K562 (cell line): ENCODE results near the gene SERPIND1. TPM values are rescaled to one million over a fixed set of nuclear protein-coding genes. Genes with fewer than 3 reads are reported as not detected.

ENCODE experiments used
- CREBBP ChIP-seq: IDR thresholded peaks from one replicate; pipeline ENCODE4 v1.6.1; 2012; ENCODE audit warnings: low read depth, mild to moderate bottlenecking, control low read depth, inconsistent platforms, low read length
- DIDO1 ChIP-seq: fragments of 450-650 bp; IDR thresholded peaks from 2 replicates; pipeline ENCODE4 v1.6.1; 2016; ENCODE audit warnings: low read depth, missing biosample characterization, missing genetic modification characterization
- GTF2A2 ChIP-seq: IDR thresholded peaks from 2 replicates; pipeline ENCODE4 v1.6.1; 2016; ENCODE audit warnings: mild to moderate bottlenecking, missing genetic modification characterization, missing compliant biosample characterization
- HDAC8 ChIP-seq: fragments of 450-650 bp; IDR thresholded peaks from 2 replicates; pipeline ENCODE4 v1.6.1; 2016; ENCODE audit warnings: mild to moderate bottlenecking, missing genetic modification characterization, moderate library complexity, missing compliant biosample characterization
- HNRNPUL1 ChIP-seq: fragments of 200-400 bp; formaldehyde crosslinking; IDR thresholded peaks from 2 replicates; pipeline ENCODE4 v1.6.1; 2017; ENCODE audit warnings: low read length
- MAZ ChIP-seq, 2 experiments: fragments of 450-650 bp in 1 of 2; sonication (generic) in 1 of 2; formaldehyde crosslinking; IDR thresholded peaks in 1 of 2; conservative IDR thresholded peaks in 1 of 2; 2 replicates each; pipeline versions ENCODE4 v1.4.0 to v1.5.0; 2020; ENCODE audit warnings: mild to moderate bottlenecking in 1 of 2, missing genetic modification reagents in 1 of 2
- MTF1 ChIP-seq: fragments of 250-450 bp; sonication (Bioruptor Pico); IDR thresholded peaks from 2 replicates; pipeline ENCODE4 v1.9.0; 2021; ENCODE audit warnings: moderate library complexity, mild to moderate bottlenecking, inconsistent platforms, borderline replicate concordance
- PCBP2 ChIP-seq: fragments of 200-400 bp; formaldehyde crosslinking; IDR thresholded peaks from 2 replicates; pipeline ENCODE4 v1.6.1; 2018; ENCODE audit warnings: low read length, low read depth, mild to moderate bottlenecking, moderate library complexity; ENCODE audit not compliant: poor library complexity, severe bottlenecking
- RAD21 ChIP-seq, 2 experiments: fragments of 250-450 bp in 1 of 2; fragments of 450-650 bp in 1 of 2; sonication (Bioruptor Pico) in 1 of 2; formaldehyde crosslinking in 1 of 2; IDR thresholded peaks in 1 of 2; conservative IDR thresholded peaks in 1 of 2; 2 replicates each; pipeline versions ENCODE4 v1.4.0 to v1.8.0; 2020 to 2022; ENCODE audit warnings: mild to moderate bottlenecking in 2 of 2, moderate library complexity in 1 of 2
- RBM14 ChIP-seq: fragments of 200-400 bp; formaldehyde crosslinking; IDR thresholded peaks from 2 replicates; pipeline ENCODE4 v1.6.1; 2018; ENCODE audit warnings: low read depth, mild to moderate bottlenecking, low read length, moderate library complexity, borderline replicate concordance; ENCODE audit not compliant: insufficient read depth
- RFX1 ChIP-seq: fragments of 450-650 bp; IDR thresholded peaks from 2 replicates; pipeline ENCODE4 v1.6.1; 2016; ENCODE audit warnings: mild to moderate bottlenecking, moderate library complexity
- SOX6 ChIP-seq: fragments of 450-650 bp; IDR thresholded peaks from 2 replicates; pipeline ENCODE4 v1.6.1; 2014; ENCODE audit warnings: mild to moderate bottlenecking
- TFAM ChIP-seq: fragments of 250-450 bp; sonication (Bioruptor Pico); conservative IDR thresholded peaks from 2 replicates; pipeline ENCODE4 v1.5.0; 2021; ENCODE audit warnings: mild to moderate bottlenecking, moderate library complexity
- TGIF2 ChIP-seq: sonication (generic); formaldehyde crosslinking; IDR thresholded peaks from 2 replicates; pipeline ENCODE4 v1.8.1; 2022; ENCODE audit warnings: mild to moderate bottlenecking, missing genetic modification reagents, moderate library complexity
- ZFP30 ChIP-seq: fragments of 250-450 bp; sonication (Bioruptor Pico); IDR thresholded peaks from 2 replicates; pipeline ENCODE4 v1.8.0; 2022; ENCODE audit warnings: moderate library complexity, mild to moderate bottlenecking, inconsistent platforms, borderline replicate concordance
- ZKSCAN8 ChIP-seq: fragments of 200-800 bp; sonication (Bioruptor generic); IDR thresholded peaks from 2 replicates; pipeline ENCODE4 v1.6.1; 2016; ENCODE audit warnings: missing genetic modification characterization, missing compliant biosample characterization
- ZNF121 ChIP-seq: sonication (generic); formaldehyde crosslinking; conservative IDR thresholded peaks from 2 replicates; pipeline ENCODE4 v1.8.0; 2022; ENCODE audit warnings: missing genetic modification reagents
- ZNF324 ChIP-seq: fragments of 250-450 bp; sonication (Bioruptor Pico); IDR thresholded peaks from 2 replicates; pipeline ENCODE4 v1.4.0; 2020; ENCODE audit warnings: mild to moderate bottlenecking
- ZNF57 ChIP-seq: fragments of 450-650 bp; formaldehyde crosslinking; IDR thresholded peaks from 2 replicates; pipeline ENCODE4 v1.4.0; 2020; ENCODE audit warnings: mild to moderate bottlenecking, moderate library complexity
- ZNF76 ChIP-seq: fragments of 250-450 bp; sonication (Bioruptor Pico); IDR thresholded peaks from 2 replicates; pipeline ENCODE4 v1.4.0; 2020; ENCODE audit warnings: mild to moderate bottlenecking, moderate library complexity, borderline replicate concordance
- ZNF764 ChIP-seq: fragments of 250-450 bp; sonication (Bioruptor Pico); IDR thresholded peaks from 2 replicates; pipeline ENCODE4 v1.4.0; 2020; ENCODE audit warnings: low read depth, mild to moderate bottlenecking, moderate library complexity
- polyA plus RNA-seq, 8 experiments: library from polyadenylated mRNA; depleted of rRNA in 4 of 8; stranded (reverse) in 5 of 8; unstranded in 3 of 8; fragments of >200 nt; fragmentation: Nextera tagmentation in 2 of 8; fragmentation: Illumina TruSeq in 1 of 8; extraction: Ambion mirVana in 2 of 8; extraction: Trizol in 1 of 8; gene quantifications; 2 replicates each; pipeline versions ENCODE4 v1.2.1 to v1.2.3, GENCODE V29; 2011 to 2014; ENCODE audit warnings: inconsistent platforms in 1 of 8, missing spikeins in 1 of 8
- total RNA-seq, 7 experiments: library from RNA; depleted of rRNA in 6 of 7; stranded (reverse); fragments of >200 nt in 6 of 7; fragmentation: Illumina TruSeq in 2 of 7; extraction: Trizol in 2 of 7; gene quantifications; 2 replicates each; pipeline versions ENCODE4 v1.2.1 to v1.2.3, GENCODE V29; 2011 to 2021; ENCODE audit warnings: low replicate concordance in 1 of 7
- TF ChIP-seq, protein P1 (sequence below): fragments of 250-450 bp; sonication (Bioruptor Pico); IDR thresholded peaks from 2 replicates; pipeline ENCODE4 v1.4.0; 2020; ENCODE audit warnings: mild to moderate bottlenecking
- TF ChIP-seq, protein P2 (sequence below): sonication (generic); formaldehyde crosslinking; IDR thresholded peaks from 2 replicates; pipeline ENCODE4 v1.9.0; 2022; ENCODE audit warnings: mild to moderate bottlenecking, missing genetic modification reagents
- TF ChIP-seq, protein P3 (sequence below): fragments of 450-650 bp; formaldehyde crosslinking; conservative IDR thresholded peaks from 2 replicates; pipeline ENCODE4 v1.4.0; 2022; ENCODE audit warnings: mild to moderate bottlenecking, missing genetic modification characterization

Gene SERPIND1
- total and polyA plus RNA-seq, 9 of the 15 experiments (the other 6 are each of a cell fraction or from before 2014, with no cell fraction given), result 0.04 to 0.11 (median 0.09) TPM; not detected in 6

DNA sequence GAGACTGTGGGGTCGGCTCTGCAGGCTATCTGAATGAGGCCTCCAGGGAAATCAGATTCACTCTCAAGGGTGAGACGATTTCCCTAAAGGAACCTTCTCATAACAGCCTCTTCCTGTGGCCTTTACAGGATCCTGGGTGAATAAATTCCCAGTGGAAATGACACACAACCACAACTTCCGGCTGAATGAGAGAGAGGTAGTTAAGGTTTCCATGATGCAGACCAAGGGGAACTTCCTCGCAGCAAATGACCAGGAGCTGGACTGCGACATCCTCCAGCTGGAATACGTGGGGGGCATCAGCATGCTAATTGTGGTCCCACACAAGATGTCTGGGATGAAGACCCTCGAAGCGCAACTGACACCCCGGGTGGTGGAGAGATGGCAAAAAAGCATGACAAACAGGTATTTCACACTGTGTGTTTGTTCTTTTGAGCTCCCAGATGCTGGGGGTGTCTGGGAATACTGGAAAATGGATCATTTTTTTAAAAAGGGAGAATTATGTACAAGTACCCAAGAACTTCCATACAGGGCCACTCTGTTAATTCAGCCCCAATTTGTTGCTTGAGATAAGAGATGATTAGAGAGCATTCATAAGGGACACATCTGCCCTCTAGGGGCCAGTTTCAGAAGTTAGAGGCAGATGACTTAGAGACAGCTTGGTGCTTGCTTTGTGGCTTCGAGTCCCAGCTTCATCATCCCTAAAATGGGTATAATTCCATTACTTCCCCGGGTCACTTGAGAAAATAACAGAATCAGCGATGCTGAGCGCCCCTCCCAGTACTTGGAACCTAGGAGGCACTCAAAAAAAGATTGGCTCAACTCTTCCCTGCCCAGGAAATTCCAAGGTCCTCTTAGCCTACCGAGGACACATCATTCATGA lies 10.2 kb downstream of the SERPIND1 start (continued):
- TF ChIP-seq, protein P1, sequence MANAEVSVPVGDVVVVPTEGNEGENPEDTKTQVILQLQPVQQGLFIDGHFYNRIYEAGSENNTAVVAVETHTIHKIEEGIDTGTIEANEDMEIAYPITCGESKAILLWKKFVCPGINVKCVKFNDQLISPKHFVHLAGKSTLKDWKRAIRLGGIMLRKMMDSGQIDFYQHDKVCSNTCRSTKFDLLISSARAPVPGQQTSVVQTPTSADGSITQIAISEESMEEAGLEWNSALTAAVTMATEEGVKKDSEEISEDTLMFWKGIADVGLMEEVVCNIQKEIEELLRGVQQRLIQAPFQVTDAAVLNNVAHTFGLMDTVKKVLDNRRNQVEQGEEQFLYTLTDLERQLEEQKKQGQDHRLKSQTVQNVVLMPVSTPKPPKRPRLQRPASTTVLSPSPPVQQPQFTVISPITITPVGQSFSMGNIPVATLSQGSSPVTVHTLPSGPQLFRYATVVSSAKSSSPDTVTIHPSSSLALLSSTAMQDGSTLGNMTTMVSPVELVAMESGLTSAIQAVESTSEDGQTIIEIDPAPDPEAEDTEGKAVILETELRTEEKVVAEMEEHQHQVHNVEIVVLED, result no peak
- TF ChIP-seq TFAM (no peak), ZNF76 (no peak), SOX6 (no peak), ZNF764 (CRISPR knock-in tag) (no peak), MTF1 (peak; percentile 82; the same call in 1 of the 2 replicates), ZNF57 (CRISPR knock-in tag) (0 out of 2 replicates have a peak, but pooled peaks have one; percentile 66), MAZ (CRISPR knock-in tag; conservative IDR thresholded peaks at IDR 0.05 in 1 of 2, IDR thresholded peaks at IDR 0.05 in 1 of 2) (peak in 1 of 2 experiments; percentile 74; a peak in 2 of 4 replicates), HNRNPUL1 (no peak), RFX1 (no peak), DIDO1 (tag) (no peak), GTF2A2 (tag) (0 out of 2 replicates have a peak, but pooled peaks have one; percentile 25), RAD21 (CRISPR knock-in tag; conservative IDR thresholded peaks at IDR 0.05 in 1 of 2, IDR thresholded peaks at IDR 0.05 in 1 of 2) (peak in 1 of 2 experiments; percentile 96; a peak in 2 of 4 replicates), ZFP30 (no peak), HDAC8 (0 out of 2 replicates have a peak, but pooled peaks have one; percentile 67), TGIF2 (CRISPR knock-in tag) (no peak), PCBP2 (no peak), CREBBP (no peak), ZNF324 (CRISPR knock-in tag) (peak; percentile 38; the same call in 1 of the 2 replicates), ZNF121 (CRISPR knock-in tag) (no peak), RBM14 (no peak), ZKSCAN8 (CRISPR knock-in tag) (no peak)
- TF ChIP-seq, protein P2, sequence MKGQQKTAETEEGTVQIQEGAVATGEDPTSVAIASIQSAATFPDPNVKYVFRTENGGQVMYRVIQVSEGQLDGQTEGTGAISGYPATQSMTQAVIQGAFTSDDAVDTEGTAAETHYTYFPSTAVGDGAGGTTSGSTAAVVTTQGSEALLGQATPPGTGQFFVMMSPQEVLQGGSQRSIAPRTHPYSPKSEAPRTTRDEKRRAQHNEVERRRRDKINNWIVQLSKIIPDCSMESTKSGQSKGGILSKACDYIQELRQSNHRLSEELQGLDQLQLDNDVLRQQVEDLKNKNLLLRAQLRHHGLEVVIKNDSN, result no peak
- TF ChIP-seq, protein P3, sequence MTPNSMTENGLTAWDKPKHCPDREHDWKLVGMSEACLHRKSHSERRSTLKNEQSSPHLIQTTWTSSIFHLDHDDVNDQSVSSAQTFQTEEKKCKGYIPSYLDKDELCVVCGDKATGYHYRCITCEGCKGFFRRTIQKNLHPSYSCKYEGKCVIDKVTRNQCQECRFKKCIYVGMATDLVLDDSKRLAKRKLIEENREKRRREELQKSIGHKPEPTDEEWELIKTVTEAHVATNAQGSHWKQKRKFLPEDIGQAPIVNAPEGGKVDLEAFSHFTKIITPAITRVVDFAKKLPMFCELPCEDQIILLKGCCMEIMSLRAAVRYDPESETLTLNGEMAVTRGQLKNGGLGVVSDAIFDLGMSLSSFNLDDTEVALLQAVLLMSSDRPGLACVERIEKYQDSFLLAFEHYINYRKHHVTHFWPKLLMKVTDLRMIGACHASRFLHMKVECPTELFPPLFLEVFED (CRISPR knock-in tag), result peak; percentile 68; the same call in 1 of the 2 replicates
